HG02981 (cell line): Measurements from ENCODE around the gene SINHCAF.
"Not testable (repeated sequence)": the region's sequence is repeated elsewhere in the genome, so short reads cannot be mapped to it uniquely, and the experiment has no call there.

Source experiments
- ATAC-seq: cut with Tn5 transposase; IDR thresholded peaks from one replicate; pipeline ENCODE4 v1.9.1; 2021; ENCODE audit warnings: mild to moderate bottlenecking, moderate library complexity; ENCODE audit not compliant: unreplicated experiment

Gene SINHCAF

GRCh38 chr12:31267966-31268365 is 58.0 kb downstream of the SINHCAF start:
- ATAC-seq = no peak

DNA sequence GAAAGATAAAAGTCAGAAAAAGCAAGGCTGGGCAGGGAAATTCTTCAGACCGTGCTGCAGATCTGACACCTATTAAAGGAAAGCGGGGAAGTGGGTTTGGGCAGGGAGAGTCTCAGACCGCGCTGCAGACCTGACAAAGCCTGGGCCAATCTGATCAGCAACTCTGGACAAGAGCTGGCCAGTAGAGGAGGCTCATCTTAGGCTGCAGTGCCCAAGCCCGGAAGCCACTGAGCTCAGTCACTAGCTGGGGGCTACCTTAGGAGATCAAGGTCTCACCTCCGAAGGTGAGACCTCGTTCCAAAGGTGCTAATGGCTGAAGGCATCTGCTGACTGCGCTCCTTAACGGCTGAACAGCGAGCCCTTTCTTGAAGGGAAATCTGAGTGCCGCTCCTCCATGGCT is 60.2 kb downstream of the SINHCAF start:
- ATAC-seq = no peak

DNA sequence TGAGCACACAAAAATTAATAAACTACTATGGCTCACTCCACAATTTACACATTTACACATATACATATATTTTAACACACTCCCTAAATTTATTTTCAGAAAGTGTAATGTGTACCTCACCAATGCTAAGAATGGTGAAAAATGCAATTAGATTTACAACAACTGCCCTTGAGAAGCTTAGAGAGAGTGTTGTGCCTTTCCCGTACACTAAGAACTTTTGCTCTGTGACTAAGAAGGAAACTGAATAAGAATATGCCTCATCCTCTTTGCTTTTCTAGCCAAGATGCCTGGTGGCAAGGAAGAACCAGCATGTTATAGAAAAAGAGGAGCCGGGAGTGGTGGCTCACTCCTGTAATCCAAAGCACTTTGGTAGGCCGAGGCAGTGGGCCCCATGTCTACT is 62.3 kb downstream of the SINHCAF start:
- ATAC-seq = no peak

DNA sequence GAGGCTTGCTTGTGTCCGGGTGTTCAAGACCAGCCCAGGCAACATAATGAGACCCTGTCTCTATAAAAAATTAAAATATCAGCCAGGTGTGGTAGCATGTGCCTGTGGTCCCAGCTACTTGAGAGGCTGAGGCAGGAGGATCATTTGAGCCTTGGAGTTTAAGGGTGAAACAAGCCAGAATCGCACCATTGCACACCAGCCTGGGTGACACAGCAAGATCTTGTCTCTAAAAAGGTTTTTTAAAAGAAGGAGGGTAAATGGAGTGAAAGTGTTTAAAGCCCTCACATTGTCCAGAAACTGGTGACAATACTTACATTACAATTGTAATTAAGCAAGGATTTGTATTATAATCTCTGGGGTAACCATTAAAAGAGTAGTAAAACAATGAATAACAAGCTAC is 64.2 kb downstream of the SINHCAF start:
- no peak for ATAC-seq

- ATAC-seq = no peak
Observed at GRCh38 chr12:31260840-31261239, 65.1 kb downstream of the SINHCAF start.

DNA sequence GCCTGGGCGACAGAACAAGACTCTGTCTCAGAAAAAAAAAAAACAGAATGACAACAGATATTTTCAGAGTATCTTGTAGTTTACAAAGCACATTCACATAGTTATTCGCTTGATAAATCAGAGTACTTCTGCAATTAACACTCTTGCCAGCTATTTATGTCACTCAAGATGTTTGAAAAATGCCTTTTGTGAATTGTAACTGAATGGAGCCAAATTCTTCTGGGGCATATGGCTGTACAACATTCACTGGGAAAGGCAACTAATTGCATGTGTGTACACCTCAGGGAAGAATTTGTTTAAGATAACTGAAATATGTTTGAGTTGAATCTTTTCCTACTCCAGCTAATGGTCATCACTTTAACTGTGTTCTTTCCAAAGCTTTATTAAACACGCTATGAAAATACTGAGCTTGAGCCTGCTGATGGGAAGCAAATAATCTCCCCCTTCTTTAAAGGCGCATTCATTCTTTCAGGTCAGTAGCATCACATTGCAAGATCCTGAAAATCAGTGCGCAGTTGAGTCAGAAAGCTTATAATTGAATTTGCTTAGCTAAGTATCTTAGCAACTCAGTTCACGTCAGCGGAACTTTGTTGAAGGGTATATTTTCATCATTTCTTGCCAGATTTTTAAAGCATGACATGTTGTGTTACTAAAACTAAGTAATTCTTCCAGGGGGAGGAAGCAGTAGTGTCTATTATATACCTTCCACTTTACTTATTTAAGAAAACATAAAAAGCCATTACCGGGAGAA is 66.6 kb downstream of the SINHCAF start:
- ATAC-seq = no peak

DNA sequence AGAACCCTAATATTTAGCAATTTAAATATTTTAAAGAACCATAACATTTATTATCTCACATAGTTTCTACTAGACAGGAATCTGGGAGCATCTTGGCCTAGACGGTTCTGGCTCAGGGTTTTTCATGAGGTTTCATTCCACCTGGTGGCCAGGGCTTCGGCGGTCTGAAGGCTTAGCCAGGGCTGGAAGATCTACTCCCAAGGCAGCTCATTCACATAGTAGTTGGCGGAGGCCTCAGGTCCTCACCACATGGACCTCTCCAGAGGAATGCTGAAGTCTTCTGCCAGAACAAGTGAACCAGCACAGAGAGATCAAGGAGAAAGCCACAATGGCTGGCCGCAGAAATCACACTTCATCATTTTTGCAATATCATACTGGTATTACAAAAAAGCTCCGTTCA is 68.2 kb downstream of the SINHCAF start:
- ATAC-seq = no peak

DNA sequence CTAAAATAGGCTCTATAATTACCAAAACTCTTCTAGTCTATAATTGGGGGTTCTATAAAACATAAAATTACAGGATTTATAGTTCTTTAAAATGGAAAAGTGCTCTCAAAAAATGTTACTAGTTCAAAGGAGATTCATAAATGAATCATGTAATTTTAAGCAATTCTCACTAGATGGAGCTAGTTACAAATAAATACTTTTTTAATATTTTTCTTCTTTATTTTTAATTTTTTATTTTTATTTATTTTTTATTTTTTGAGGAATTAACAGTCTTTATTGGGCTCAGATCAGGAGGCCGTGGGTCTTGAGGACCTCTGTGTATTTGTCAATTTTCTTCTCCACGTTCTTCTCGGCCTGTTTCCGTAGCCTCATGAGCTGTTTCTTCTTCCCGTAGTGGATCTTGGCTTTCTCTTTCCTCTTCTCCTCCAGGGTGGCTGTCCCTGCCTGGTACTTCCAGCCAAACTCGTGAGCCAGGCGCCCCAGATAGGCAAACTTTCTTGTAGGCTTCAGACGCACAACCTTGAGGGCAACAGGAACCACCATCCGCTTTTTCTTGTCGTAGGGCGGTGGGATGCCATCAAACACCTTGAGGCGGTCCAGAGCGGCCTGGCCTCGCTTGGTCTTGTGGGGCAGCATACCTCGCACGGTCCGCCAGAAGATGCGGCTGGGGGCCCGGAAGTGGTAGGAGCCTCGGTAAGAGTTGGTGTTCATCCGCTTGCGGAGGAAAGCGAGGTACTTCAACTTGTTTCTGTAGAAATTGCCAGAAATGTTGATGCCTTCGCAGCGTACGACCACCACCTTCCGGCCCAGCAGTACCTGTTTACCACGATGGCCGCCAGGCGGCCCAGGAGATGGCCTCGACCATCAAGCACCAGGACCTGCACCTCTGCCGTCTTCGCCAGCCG is 74.0 kb downstream of the SINHCAF start:
- ATAC-seq = not testable (repeated sequence)

- ATAC-seq = no peak
Observed at GRCh38 chr12:31250179-31250578, 75.8 kb downstream of the SINHCAF start.

GRCh38 chr12:31249356-31249755 is 76.6 kb downstream of the SINHCAF start:
- ATAC-seq = no peak

- no peak for ATAC-seq
Observed at GRCh38 chr12:31248815-31249214, 77.1 kb downstream of the SINHCAF start.

GRCh38 chr12:31248337-31248736 is 77.6 kb downstream of the SINHCAF start:
- no peak for ATAC-seq

GRCh38 chr12:31246470-31246850 is 79.5 kb downstream of the SINHCAF start:
- no peak for ATAC-seq

DNA sequence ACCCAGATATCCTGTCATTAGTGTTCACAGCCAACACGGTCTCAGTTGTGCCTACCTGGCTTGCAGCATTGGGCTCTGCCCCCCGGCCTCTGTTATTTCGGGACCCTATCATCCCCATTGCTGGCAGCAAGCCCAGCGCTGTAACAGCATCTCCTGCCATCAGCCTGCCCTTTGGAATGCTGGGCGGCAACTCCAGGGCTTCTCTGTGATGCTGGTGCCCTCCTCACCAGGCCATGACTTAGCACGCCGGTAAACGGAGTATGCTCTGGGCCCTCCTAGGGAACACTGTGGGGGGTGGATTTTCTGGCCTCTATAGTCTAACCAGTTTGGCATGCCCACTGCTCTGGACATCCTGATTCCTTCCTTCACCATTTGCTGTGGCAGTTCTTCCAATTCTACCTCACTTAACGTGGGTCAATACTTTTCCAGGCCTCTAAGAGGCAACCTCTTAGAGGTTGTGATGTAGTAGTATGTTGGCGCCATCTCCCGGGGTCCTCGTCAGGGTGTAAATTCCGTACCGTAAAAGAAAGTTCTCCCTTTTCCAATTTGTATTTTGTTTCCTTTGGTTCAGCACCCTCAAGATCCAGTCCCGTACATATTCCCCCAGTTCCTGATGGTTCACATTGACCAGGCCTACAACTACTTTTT is 80.0 kb downstream of the SINHCAF start:
- ATAC-seq = no peak

- ATAC-seq = not testable (repeated sequence)
Observed at GRCh38 chr12:31242418-31242817, 83.5 kb downstream of the SINHCAF start.

DNA sequence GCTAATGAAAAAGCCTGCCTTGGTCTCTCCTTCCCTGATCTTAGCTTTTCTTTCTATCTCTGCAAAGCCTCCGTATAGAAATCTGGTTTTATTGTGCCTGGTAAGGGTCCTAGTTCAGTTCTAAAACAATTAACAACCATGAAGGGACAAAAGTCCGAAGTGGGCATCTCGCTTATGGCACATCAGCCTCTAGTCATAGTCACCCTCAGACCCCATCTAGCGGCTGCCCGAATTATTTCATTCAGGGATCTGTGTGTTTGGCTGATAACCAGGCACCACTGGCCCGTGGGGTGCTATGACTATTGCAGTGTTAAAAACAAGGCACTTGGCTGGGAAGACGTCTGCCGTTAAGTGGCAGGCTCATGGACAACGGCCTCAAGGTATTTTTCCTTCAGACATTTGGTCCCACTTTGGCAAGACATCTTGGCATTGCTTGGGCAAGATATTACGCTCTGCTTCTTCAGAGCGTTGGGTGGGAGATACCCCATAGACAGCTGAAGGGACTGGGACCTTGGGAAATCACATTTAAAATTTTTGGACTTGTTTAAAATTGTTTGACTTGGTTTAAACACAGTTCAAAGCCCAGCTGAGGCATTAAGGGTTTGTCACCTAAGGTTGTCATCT is 87.1 kb downstream of the SINHCAF start:
- ATAC-seq = peak; percentile 87

- ATAC-seq = peak; percentile 21
Observed at GRCh38 chr12:31238333-31238732, 87.6 kb downstream of the SINHCAF start.

GRCh38 chr12:31236998-31237637 is 88.8 kb downstream of the SINHCAF start:
- no peak for ATAC-seq

DNA sequence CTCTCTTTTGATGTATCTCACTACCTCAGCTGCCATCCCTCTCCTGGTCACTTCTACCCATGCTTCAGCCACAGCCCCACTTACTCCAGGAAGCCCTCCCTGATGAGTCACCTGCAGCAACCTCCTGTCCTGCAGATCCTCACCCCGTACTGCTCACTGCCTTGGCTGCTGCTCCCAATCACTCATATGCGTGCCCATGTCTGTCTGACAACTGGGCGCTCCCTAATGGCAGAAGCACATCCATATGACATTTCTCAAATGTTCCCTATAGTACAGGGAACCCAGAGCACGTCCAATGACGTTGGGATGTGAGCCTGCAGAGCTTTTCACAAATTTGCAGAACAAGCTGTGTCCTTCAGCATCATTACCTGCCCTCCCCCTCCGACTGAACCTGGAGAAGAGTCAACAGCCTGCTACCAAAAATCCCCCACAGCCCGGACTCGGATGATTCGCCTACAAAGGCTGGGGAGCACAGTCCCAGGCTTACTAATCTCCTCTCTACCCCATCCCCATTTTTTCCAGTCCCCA is 90.0 kb downstream of the SINHCAF start:
- no peak for ATAC-seq
